Uterus (tissue), 2 donors: ENCODE measurements around the gene SPSB3.

Experiments
- CTCF ChIP-seq, 4 experiments: fragments of 200-600 bp in 2 of 4; fragments of 450-650 bp in 2 of 4; sonication (generic) in 2 of 4; IDR thresholded peaks; one replicate each; pipeline ENCODE4 v1.5.1; 2016 to 2019; ENCODE audit warnings: antibody characterized with exemption in 4 of 4, mild to moderate bottlenecking in 2 of 4, moderate library complexity in 1 of 4
- POLR2A ChIP-seq, 2 donors: fragments of 450-650 bp; IDR thresholded peaks; one replicate each; pipeline ENCODE4 v1.6.1; 2016; ENCODE audit warnings: antibody characterized with exemption in 2 of 2, mild to moderate bottlenecking in 1 of 2, moderate library complexity in 1 of 2

GRCh38 chr16:1731603-1732002 lies 50.8 kb downstream of the SPSB3 start:
- no peak for TF ChIP-seq CTCF (IDR thresholded peaks at IDR 0.05)
- no peak for TF ChIP-seq POLR2A (IDR thresholded peaks at IDR 0.05)
